ENCODE measurements around the gene MAML3.

MAML3 gene

GRCh38 chr4:139672215-139672614 is 481.8 kb downstream of the MAML3 start:
- no peak for TF ChIP-seq CTCF (IDR thresholded peaks at IDR 0.05; ENCODE audit: insufficient read depth, missing control alignments)
- FAIRE-seq: no peak
- no peak for DNase-seq (ENCODE audit: insufficient read length, low spot score)

GRCh38 chr4:139670775-139671174 is 483.2 kb downstream of the MAML3 start:
- no peak for TF ChIP-seq CTCF (IDR thresholded peaks at IDR 0.05; ENCODE audit: insufficient read depth, missing control alignments)
- FAIRE-seq: no peak
- DNase-seq (ENCODE audit: insufficient read length, low spot score): no peak

GRCh38 chr4:139669890-139670289 is 484.1 kb downstream of the MAML3 start:
- no peak for DNase-seq (ENCODE audit: insufficient read length, low spot score)
- TF ChIP-seq CTCF (IDR thresholded peaks at IDR 0.05; ENCODE audit: insufficient read depth, missing control alignments): no peak
- FAIRE-seq: no peak

- no peak for TF ChIP-seq CTCF (IDR thresholded peaks at IDR 0.05; ENCODE audit: insufficient read depth, missing control alignments)
- DNase-seq (ENCODE audit: insufficient read length, low spot score): no peak
- FAIRE-seq: no peak
Measured at GRCh38 chr4:139669335-139669734, 484.6 kb downstream of the MAML3 start.

GRCh38 chr4:139668658-139669201 is 485.3 kb downstream of the MAML3 start:
- DNase-seq (ENCODE audit: insufficient read length, low spot score) (no peak), FAIRE-seq (no peak)
- no peak for TF ChIP-seq CTCF (IDR thresholded peaks at IDR 0.05; ENCODE audit: insufficient read depth, missing control alignments)

GRCh38 chr4:139668036-139668435 is 485.9 kb downstream of the MAML3 start:
- DNase-seq (ENCODE audit: insufficient read length, low spot score) (no peak), FAIRE-seq (no peak)
- no peak for TF ChIP-seq CTCF (IDR thresholded peaks at IDR 0.05; ENCODE audit: insufficient read depth, missing control alignments)
